KOPT-K1 (cell line): ENCODE results near the gene RNF114.
"Not testable (repeated sequence)": the region's sequence is repeated elsewhere in the genome, so short reads cannot be mapped to it uniquely, and the experiment has no call there.

Source experiments
- H3K27ac ChIP-seq: fragments of 200-600 bp; sonication (generic); 2 replicates; pipeline ENCODE4 v1.5.1; 2016; ENCODE audit warnings: antibody characterized with exemption, mild to moderate bottlenecking, low read depth, low read length; ENCODE audit not compliant: poor library complexity, severe bottlenecking
- H3K36me3 ChIP-seq: fragments of 200-600 bp; sonication (generic); 2 replicates; pipeline ENCODE4 v1.5.1; 2017; ENCODE audit warnings: antibody characterized with exemption, mild to moderate bottlenecking, low read length, moderate library complexity; ENCODE audit not compliant: insufficient read depth
- H3K9me3 ChIP-seq: fragments of 200-600 bp; sonication (generic); 2 replicates; pipeline ENCODE4 v1.5.1; 2017; ENCODE audit warnings: antibody characterized with exemption, low read length, mild to moderate bottlenecking; ENCODE audit not compliant: insufficient read depth, poor library complexity, severe bottlenecking

Gene RNF114

DNA sequence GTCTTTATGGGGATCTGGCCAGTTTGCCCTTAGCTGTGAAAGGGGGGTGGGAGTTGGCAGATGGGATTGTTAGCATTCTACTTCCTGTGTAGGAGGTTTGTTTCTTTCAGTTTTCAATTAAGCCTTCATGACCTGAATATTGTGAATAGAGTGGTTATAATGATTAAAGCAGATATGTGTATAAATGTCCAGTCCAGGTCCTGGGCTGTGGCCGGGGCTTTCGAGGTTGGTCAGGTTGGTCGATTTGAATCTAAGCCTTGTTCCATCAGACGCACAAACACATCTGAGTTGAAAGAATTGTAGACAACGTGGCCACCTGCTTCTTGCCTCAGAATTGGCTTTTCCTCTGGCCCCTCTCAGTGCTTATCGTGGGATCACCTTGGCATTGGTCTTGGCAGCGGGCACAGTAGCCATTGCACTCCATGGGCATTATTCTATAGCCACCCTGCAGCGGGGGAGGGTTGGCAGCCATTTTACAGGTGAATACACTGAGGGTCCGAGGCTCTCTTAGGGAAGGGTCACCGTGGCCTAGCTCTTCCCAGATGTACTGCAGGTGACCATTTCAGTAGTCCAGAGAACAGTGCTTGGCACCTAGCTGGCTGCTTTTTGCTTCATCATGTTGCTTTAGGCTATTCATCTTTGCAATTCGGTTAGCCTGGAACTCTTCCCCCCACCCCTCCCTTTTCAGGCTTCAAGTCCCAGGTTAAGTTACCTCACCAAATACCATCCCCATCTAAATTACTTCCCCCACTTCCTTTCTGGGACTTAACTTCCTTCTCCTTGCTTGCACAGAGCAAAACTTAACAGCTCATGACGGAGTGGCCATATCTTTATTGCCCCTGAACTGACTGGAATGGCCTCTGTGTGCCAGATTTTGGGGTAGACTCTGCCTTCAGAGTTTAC is 1.1 kb downstream of the RNF114 start:
- peak overlapping the region; percentile 90 for H3K27ac ChIP-seq
- peaks cover 36% of the 10 kb centered on the region for H3K36me3 ChIP-seq
- no peaks in the 10 kb centered on the region for H3K9me3 ChIP-seq

DNA sequence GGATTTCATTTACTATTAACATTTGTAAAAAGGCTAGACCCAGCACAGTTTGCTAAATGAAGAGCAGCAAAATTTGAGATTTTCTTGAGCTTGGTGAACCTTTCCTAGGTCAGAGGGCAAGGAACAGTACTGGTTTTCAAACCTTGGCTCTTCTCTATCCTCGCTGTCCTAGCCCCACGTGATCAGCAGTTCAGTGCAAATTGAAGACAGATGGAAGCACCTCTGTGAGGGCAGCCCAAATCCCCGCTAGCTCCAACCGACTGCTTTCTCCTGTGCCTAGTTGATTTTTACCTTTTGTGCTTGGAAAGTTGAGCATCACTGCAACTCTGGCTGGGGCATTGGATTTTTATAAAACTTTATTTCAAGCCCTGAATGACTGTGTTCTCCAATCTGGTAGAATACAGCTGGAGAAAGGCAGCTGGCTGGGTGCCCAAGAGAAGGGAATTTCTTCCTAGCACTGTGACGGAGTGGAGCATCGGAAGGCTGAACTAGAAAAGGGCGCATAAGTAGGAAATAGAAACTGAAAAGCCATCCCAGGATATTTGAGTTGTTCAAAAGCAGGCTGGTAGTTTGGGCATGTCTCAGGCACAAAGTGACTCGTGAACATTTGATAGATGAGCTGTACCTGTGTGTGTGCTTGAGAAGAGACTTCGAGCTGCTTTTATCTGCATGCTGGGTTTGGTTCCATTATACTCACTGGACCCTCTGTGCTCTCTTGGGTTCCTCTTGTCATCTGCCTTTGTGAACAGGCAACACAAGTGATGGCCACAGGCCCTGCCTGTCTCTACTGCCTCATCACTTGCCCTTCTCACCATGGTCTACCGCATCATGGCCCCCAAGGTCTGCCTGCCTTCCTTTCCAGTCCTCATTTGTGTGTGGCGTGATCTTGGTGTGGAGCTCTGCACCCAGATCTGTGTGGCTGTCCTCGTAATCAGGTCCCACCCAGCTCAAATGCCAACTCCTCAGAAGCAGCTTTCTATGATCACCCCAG is 2.3 kb downstream of the RNF114 start:
- Histone ChIP-seq H3K36me3 (peaks cover 48% of the 10 kb centered on the region), H3K9me3 (no peaks in the 10 kb centered on the region), H3K27ac (no peak overlapping the region)

DNA sequence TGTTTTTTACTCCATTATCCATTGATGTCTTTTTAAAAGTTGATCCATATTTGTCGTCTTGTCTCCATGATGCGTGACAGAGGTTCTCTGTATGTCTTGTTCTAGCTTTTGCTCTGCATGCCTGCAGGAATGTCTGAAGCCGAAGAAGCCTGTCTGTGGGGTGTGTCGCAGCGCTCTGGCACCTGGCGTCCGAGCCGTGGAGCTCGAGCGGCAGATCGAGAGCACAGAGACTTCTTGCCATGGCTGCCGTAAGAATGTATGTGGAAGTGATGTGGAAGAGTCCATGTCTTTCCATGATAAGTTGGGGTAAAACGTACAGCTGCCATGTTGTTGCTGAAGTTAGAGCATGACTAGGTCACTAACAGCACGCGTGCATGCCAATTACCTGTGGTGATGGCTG is 5.3 kb downstream of the RNF114 start:
- H3K27ac ChIP-seq, result no peak overlapping the region
- H3K9me3 ChIP-seq, result no peaks in the 10 kb centered on the region
- peaks cover 75% of the 10 kb centered on the region for H3K36me3 ChIP-seq

DNA sequence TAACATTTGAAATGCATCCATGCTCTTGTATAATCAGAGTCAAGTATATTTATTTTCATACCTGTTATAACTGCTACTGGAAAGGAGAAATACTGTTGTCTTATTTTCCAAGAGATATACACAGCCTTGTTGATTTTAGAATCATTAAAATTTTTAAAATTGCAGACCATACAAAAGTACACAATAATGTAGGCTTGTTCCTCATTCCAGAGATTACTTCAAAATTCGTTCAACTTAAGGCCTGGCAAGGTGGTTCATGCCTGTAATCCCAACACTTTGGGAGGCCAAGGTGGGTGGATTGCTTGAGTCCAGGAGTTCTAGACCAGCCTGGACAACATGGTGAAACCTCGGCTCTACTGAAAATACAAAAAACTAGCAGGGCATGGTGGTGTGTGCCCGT is 6.1 kb downstream of the RNF114 start:
- Histone ChIP-seq H3K36me3 (peaks cover 84% of the 10 kb centered on the region), H3K27ac (no peak overlapping the region), H3K9me3 (no peaks in the 10 kb centered on the region)

DNA sequence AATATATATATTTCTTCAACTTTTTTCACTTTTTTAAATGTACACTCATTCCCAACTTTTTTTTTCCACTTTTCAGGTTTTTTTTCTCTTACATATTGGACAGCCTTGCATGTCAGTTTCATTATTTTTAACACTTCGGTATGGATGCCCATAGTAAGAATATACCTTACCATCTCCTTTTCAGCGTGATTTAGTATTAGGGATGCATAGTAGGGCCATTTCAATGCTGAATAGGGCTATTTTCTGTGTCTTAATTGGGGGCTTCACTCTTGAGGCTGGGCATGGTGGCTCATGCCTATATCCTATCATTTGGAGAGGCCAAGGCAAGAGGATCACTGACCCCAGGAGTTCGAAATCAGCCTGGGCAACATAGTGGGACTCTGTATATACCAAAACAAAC is 6.7 kb downstream of the RNF114 start:
- peaks cover 90% of the 10 kb centered on the region for H3K36me3 ChIP-seq
- H3K27ac ChIP-seq, result no peak overlapping the region
- no peaks in the 10 kb centered on the region for H3K9me3 ChIP-seq

DNA sequence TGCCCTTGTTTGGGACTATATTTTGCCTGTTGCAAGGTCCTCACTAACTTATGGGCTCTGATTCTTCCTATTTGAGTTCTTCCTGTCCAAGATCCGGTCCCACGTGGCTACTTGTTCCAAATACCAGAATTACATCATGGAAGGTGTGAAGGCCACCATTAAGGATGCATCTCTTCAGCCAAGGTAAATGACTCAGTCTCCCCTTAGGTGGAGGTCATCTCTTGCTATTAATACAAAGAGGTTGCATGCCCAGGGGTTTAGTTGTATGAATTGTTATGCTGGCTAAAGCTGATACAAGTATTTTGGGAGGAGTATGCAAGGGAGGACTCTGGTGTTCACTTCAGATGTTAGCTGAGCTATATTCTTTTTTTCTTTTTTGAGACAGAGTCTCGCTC is 9.1 kb downstream of the RNF114 start:
- Histone ChIP-seq H3K9me3 (no peaks in the 10 kb centered on the region), H3K36me3 (peaks cover 96% of the 10 kb centered on the region), H3K27ac (no peak overlapping the region)

DNA sequence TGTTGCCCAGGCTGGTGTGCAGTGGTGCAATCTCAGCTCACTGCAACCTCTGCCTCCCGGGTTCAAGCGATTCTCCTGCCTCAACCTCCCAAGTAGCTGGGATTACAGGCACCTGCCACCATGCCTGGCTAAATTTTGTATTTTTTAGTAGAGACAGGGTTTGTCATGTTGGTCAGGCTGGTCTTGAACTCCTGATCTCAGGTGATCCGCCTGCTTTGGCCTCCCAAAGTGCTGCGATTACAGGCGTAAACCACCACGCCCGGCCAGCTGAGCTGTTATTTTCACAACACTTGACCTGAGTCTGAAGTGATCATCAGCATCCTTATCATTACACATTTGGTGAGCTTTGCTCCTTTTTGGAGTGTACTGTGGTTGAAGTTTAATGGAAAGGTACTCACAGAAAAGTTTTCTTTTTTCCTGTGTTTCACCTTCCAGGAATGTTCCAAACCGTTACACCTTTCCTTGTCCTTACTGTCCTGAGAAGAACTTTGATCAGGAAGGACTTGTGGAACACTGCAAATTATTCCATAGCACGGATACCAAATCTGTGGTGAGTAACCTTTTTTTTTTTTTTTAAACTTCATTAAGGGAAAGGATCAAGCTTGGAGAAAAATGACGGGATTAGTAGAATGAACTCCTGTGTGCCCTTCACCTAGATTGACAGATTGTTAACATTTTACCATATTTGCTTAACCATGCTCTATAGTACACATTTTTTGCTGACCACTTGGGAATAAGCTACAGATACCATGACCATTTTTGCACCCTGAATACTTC is 9.7 kb downstream of the RNF114 start:
- Histone ChIP-seq H3K36me3 (peaks cover 98% of the 10 kb centered on the region), H3K27ac (no peak overlapping the region), H3K9me3 (no peaks in the 10 kb centered on the region)

DNA sequence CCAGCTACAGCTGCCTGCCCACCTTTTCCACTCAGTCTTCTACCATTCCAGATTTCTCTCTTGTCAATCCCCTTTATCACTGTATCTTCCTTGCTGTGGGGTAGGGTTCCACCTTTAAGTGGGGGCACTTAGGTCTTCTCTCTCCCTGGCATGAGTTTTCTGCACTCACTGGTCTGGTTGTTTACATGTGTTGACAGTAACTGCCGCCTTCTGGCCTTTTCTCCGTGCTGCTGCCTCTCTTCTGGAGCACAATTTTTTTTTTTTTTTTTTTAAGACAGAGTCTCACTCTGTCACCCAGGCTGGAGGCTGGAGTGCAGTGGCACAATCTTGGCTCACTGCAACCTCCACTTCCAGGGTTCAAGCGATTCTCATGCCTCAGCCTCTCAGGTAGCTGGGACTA is 12.0 kb downstream of the RNF114 start:
- peaks cover 98% of the 10 kb centered on the region for H3K36me3 ChIP-seq
- no peaks in the 10 kb centered on the region for H3K9me3 ChIP-seq
- H3K27ac ChIP-seq, result no peak overlapping the region

DNA sequence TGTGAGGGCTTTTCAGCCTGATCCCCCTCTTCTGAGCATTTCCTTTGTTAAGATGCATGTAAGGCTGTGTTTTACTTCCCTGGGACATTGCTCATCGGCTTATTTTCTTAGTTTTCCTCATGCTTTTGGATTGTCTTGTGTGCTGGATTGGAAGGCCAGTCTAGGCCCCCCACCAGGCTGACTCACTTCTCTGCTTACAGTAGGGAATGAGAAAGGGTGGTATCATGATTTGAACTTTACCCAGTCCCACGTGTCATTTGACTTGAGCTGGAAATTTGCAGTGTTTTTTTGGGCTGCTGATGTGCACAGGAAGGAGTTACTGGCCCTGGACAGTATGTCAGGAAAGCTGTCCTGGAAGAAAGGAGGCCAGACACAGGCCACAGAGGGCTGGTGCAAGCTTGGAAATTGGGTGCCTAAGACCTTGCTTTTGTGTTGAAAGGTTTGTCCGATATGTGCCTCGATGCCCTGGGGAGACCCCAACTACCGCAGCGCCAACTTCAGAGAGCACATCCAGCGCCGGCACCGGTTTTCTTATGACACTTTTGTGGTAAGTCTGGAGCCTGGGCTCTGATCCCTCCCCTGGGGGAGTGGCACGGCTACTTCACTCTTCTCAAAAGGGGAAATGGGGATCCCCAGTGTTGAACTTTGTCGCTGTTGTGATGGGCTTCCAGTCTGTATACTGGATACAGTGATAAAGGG is 12.8 kb downstream of the RNF114 start:
- Histone ChIP-seq H3K27ac (no peak overlapping the region), H3K9me3 (no peaks in the 10 kb centered on the region), H3K36me3 (peaks cover 100% of the 10 kb centered on the region)

DNA sequence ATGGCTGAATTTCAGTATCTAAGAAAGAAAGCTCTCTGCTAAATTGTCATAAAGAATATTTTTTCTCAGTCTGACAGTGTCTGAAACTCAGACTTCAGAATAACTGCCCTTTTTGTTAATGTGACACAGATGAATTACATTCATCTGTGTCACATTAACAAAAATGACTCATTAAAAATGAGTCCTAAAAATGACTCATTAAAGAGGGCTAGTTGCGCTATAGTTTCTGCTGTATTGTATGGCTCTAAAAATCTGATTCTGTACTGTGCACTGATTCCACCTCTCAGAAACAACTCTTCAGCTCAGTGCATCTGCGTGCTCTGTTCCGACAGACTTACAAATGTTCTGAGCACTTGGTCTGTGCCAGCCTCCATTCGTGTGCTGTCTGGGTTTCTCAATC is 15.0 kb downstream of the RNF114 start:
- no peaks in the 10 kb centered on the region for H3K9me3 ChIP-seq
- peaks cover 100% of the 10 kb centered on the region for H3K36me3 ChIP-seq
- no peak overlapping the region for H3K27ac ChIP-seq

DNA sequence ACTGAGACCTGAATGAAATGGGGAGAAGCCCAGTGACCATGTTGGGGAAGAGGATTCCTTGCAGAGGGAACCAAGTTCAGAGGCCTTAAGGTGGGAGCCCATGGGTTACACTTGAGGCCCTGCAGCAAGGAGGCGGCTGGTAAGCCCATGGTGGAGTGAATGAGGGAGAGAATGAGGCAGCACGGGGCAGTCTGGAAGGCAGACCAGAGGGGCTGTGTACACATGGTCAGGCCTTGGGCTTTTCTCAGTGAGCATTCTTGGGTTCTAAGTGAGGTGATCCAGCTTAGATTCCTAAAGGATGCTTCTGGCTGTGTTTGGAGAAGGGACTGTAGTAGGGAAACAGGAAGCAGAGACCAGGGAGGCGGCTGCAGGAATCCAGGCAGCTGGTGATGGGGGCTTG is 19.0 kb downstream of the RNF114 start:
- H3K36me3 ChIP-seq, result peaks cover 84% of the 10 kb centered on the region
- no peaks in the 10 kb centered on the region for H3K9me3 ChIP-seq
- no peak overlapping the region for H3K27ac ChIP-seq

DNA sequence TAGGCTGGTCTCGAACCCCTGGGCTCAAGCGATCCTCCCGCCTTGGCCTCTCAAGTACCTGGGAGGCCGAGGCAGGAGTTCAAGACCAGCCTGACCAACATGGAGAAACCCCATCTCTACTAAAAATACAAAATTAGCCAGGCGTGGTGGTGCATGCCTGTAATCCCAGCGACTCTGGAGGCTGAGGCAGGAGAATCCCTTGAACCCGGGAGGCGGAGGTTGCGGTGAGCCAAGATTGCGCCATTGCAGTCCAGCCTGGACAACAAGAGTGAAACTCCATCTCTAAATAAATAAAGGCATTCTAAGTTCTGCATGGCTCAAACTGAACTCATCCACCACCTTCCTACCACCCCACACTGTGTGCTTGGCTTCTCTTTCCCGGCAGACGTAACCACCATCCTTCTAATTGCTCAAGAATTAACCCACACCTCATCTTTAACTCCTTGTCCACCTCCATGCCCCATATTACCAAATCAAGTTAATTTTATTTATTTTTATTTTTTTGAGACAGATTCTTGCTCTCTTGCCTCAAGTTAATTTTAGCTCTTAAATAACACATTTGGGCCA is 19.7 kb downstream of the RNF114 start:
- H3K27ac ChIP-seq, H3K9me3 ChIP-seq: not testable (repeated sequence)
- H3K36me3 ChIP-seq, result peaks cover 77% of the 10 kb centered on the region

DNA sequence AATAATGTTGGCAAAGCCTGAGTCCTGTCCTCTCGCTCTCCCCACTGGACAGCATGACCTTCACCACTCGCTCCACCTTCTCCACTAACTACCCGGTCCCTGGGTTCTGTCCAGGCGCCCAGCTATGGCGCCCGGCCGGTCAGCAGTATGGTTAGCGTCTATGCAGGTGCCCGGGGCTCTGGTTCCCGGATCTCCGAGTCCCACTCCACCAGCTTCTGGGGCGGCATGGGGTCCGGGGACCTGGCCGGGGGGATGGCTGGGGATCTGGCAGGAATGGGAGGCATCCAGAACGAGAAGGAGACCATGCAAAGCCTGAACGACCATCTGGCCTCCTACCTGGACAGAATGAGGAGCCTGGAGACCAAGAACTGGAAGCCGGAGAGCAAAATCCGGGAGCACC is 20.5 kb downstream of the RNF114 start:
- Histone ChIP-seq H3K27ac (no peak overlapping the region), H3K36me3 (peaks cover 69% of the 10 kb centered on the region), H3K9me3 (no peaks in the 10 kb centered on the region)
